Fibroblast of lung (primary cell): ENCODE data around the gene BBX. TPM values are rescaled to one million over a fixed set of nuclear protein-coding genes. Genes with fewer than 3 reads are reported as not detected.

ENCODE experiments used
- DNase-seq, 2 donors: peaks; one replicate each; pipeline versions ENCODE4 v3.0.0 to v3.0.0-alpha.2; 2010; ENCODE audit warnings: low read depth in 2 of 2
- H2AFZ ChIP-seq: 2 replicates; pipeline ENCODE4 v1.5.1; 2012; ENCODE audit warnings: low read length, control low read depth, inconsistent platforms
- H3K27ac ChIP-seq: 2 replicates; pipeline ENCODE4 v1.5.1; 2011; ENCODE audit warnings: low read length, control low read depth; ENCODE audit not compliant: insufficient read depth
- H3K27me3 ChIP-seq: 2 replicates; pipeline ENCODE4 v1.5.1; 2011; ENCODE audit warnings: mild to moderate bottlenecking, low read length; ENCODE audit not compliant: control insufficient read depth, insufficient read depth
- H3K36me3 ChIP-seq: 2 replicates; pipeline ENCODE4 v1.5.1; 2011; ENCODE audit warnings: low read length; ENCODE audit not compliant: control insufficient read depth, insufficient read depth
- H3K4me1 ChIP-seq: 2 replicates; pipeline ENCODE4 v1.5.1; 2011; ENCODE audit warnings: low read length; ENCODE audit not compliant: control insufficient read depth, insufficient read depth; ENCODE audit errors: extremely low read depth
- H3K4me2 ChIP-seq: 2 replicates; pipeline ENCODE4 v1.5.1; 2011; ENCODE audit warnings: low read length, control low read depth; ENCODE audit not compliant: insufficient read depth; ENCODE audit errors: extremely low read depth
- H3K4me3 ChIP-seq, 4 experiments: fragments of 200-600 bp in 1 of 4; sonication (generic) in 1 of 4; replicated peaks in 1 of 4; 2 replicates each; pipeline ENCODE4 v1.5.1; 2011 to 2016; ENCODE audit warnings: low read length in 4 of 4, low read depth in 3 of 4, mild to moderate bottlenecking in 3 of 4, control low read depth in 2 of 4, inconsistent platforms in 1 of 4, mixed read lengths in 1 of 4; ENCODE audit not compliant: insufficient read depth in 1 of 4; ENCODE audit errors: control extremely low read depth in 1 of 4
- H3K79me2 ChIP-seq: 2 replicates; pipeline ENCODE4 v1.5.1; 2012; ENCODE audit warnings: mild to moderate bottlenecking, low read length, inconsistent platforms; ENCODE audit not compliant: control insufficient read depth, insufficient read depth
- H3K9ac ChIP-seq: 2 replicates; pipeline ENCODE4 v1.5.1; 2011; ENCODE audit warnings: mild to moderate bottlenecking, low read length, control low read depth; ENCODE audit not compliant: insufficient read depth
- H3K9me3 ChIP-seq: 2 replicates; pipeline ENCODE4 v1.5.1; 2012; ENCODE audit warnings: low read depth, low read length; ENCODE audit not compliant: control insufficient read depth, insufficient read depth
- H4K20me1 ChIP-seq: 2 replicates; pipeline ENCODE4 v1.5.1; 2011; ENCODE audit warnings: low read length; ENCODE audit not compliant: control insufficient read depth, insufficient read depth; ENCODE audit errors: extremely low read depth
- CTCF ChIP-seq, 2 donors: IDR thresholded peaks in 1 of 2; conservative IDR thresholded peaks in 1 of 2; 1 replicate in 1 of 2; 2 replicates in 1 of 2; pipeline ENCODE4 v1.5.1; 2011 to 2012; ENCODE audit warnings: low read length in 2 of 2, control low read depth in 1 of 2, inconsistent platforms in 1 of 2, low read depth in 1 of 2, mild to moderate bottlenecking in 1 of 2
- EZH2 ChIP-seq: IDR thresholded peaks from 2 replicates; pipeline ENCODE4 v1.5.1; 2012; ENCODE audit warnings: low read length, control low read depth, mild to moderate bottlenecking; ENCODE audit errors: missing control alignments
- polyA plus RNA-seq, 2 donors: library from polyadenylated mRNA; depleted of rRNA in 1 of 2; stranded (reverse) in 1 of 2; unstranded in 1 of 2; fragments of >200 nt; gene quantifications; 2 replicates each; pipeline ENCODE4 v1.2.1, GENCODE V29; 2011 to 2012; ENCODE audit warnings: missing spikeins in 1 of 2
- total RNA-seq: library from RNA; depleted of rRNA; stranded (reverse); fragments of >200 nt; gene quantifications from 2 replicates; pipeline ENCODE4 v1.2.1, GENCODE V29; 2014

BBX gene
- total and polyA plus RNA-seq, 2 donors (not counting 1 experiment from before 2014, with no cell fraction given), result 50.0 to 71.2 TPM

GRCh38 chr3:107523539-107524325 lies 970 bp downstream of the BBX start:
- H2AFZ ChIP-seq, result peak overlapping the region; percentile 97
- H3K4me1 ChIP-seq, result peaks cover 3% of the 10 kb centered on the region
- H3K9me3 ChIP-seq, result no peaks in the 10 kb centered on the region
- H3K79me2 ChIP-seq, result peaks cover 24% of the 10 kb centered on the region
- no peaks in the 10 kb centered on the region for H4K20me1 ChIP-seq
- TF ChIP-seq EZH2, result no peak
- TF ChIP-seq CTCF (conservative IDR thresholded peaks at IDR 0.05 in 1 of 2, IDR thresholded peaks at IDR 0.05 in 1 of 2; ENCODE audit: low read depth in 1 of 2, low read length in 2 of 2), result no peak
- H3K4me3 ChIP-seq, result peak overlapping the region; percentile 84 to 88 (median 86)
- H3K9ac ChIP-seq, result peak overlapping the region; percentile 71
- no peaks in the 10 kb centered on the region for H3K36me3 ChIP-seq
- no peaks in the 10 kb centered on the region for H3K27me3 ChIP-seq
- H3K27ac ChIP-seq, result peak overlapping the region; percentile 76
- H3K4me2 ChIP-seq, result peak overlapping the region; percentile 89
- DNase-seq, result peak; percentile 59 to 71

- Histone ChIP-seq H3K79me2 (peaks cover 24% of the 10 kb centered on the region), H3K27ac (peak overlapping the region; percentile 76), H3K4me3 (peak overlapping the region; percentile 84 to 88 (median 86)), H2AFZ (peak overlapping the region; percentile 97), H3K36me3 (no peaks in the 10 kb centered on the region), H3K9me3 (no peaks in the 10 kb centered on the region), H3K9ac (peak overlapping the region; percentile 71), H4K20me1 (no peaks in the 10 kb centered on the region), H3K27me3 (no peaks in the 10 kb centered on the region), H3K4me2 (peak overlapping the region; percentile 89), H3K4me1 (peaks cover 3% of the 10 kb centered on the region)
- peak in 1 of 2 donors; percentile 52 for DNase-seq
- TF ChIP-seq CTCF (conservative IDR thresholded peaks at IDR 0.05 in 1 of 2, IDR thresholded peaks at IDR 0.05 in 1 of 2; ENCODE audit: low read depth in 1 of 2, low read length in 2 of 2), result no peak
- no peak for TF ChIP-seq EZH2
These were observed 1.6 kb downstream of the BBX start for GRCh38 chr3:107524326-107524840.

GRCh38 chr3:107524841-107525643 lies 2.3 kb downstream of the BBX start:
- Histone ChIP-seq H3K4me3 (peak overlapping the region; percentile 84 to 88 (median 86)), H3K27ac (peak overlapping the region; percentile 68), H3K79me2 (peaks cover 24% of the 10 kb centered on the region), H3K9me3 (no peaks in the 10 kb centered on the region), H3K9ac (peak overlapping the region; percentile 46), H4K20me1 (no peaks in the 10 kb centered on the region), H2AFZ (peak overlapping the region; percentile 97), H3K27me3 (no peaks in the 10 kb centered on the region), H3K4me2 (peak overlapping the region; percentile 97), H3K4me1 (peaks cover 3% of the 10 kb centered on the region), H3K36me3 (no peaks in the 10 kb centered on the region)
- TF ChIP-seq EZH2 (no peak), CTCF (conservative IDR thresholded peaks at IDR 0.05 in 1 of 2, IDR thresholded peaks at IDR 0.05 in 1 of 2; ENCODE audit: low read depth in 1 of 2, low read length in 2 of 2) (no peak)
- peak; percentile 22 to 62 for DNase-seq
